ENCODE measurements around the gene FHIP1A. TPM values are rescaled to one million over a fixed set of nuclear protein-coding genes. Genes with fewer than 3 reads are reported as not detected.
"Not testable (repeated sequence)": the region's sequence is repeated elsewhere in the genome, so short reads cannot be mapped to it uniquely, and the experiment has no call there.

FHIP1A gene
- 10 to 100 TPM in 6 of 12 donors, 1 to 10 TPM in 4, not detected in 2; 6.2 to 13.7 (median 10.9) TPM for polyA plus RNA-seq (ENCODE audit: insufficient read length in 12 of 12)
- long read RNA-seq, donor 1, partial matches to known transcripts = 5 of 5 reads
- long read RNA-seq, donor 1, other reads (novel, unspliced or antisense) = 0 of 5 reads
- long read RNA-seq, donor 2 = 0 reads
- long read RNA-seq, donor 3 = 0 reads
- long read RNA-seq, donor 4 = 0 reads
- long read RNA-seq, donor 5, partial matches to known transcripts = 18 of 18 reads
- long read RNA-seq, donor 5, other reads (novel, unspliced or antisense) = 0 of 18 reads
- long read RNA-seq, donor 6 = 0 reads
- long read RNA-seq, donor 7 = 0 reads
- long read RNA-seq, donor 8, partial matches to known transcripts = 16 of 16 reads
- long read RNA-seq, donor 8, other reads (novel, unspliced or antisense) = 0 of 16 reads
- long read RNA-seq, donor 9 = 0 reads
- long read RNA-seq, donor 10 = 0 reads
- long read RNA-seq, donor 11 = 0 reads

DNA sequence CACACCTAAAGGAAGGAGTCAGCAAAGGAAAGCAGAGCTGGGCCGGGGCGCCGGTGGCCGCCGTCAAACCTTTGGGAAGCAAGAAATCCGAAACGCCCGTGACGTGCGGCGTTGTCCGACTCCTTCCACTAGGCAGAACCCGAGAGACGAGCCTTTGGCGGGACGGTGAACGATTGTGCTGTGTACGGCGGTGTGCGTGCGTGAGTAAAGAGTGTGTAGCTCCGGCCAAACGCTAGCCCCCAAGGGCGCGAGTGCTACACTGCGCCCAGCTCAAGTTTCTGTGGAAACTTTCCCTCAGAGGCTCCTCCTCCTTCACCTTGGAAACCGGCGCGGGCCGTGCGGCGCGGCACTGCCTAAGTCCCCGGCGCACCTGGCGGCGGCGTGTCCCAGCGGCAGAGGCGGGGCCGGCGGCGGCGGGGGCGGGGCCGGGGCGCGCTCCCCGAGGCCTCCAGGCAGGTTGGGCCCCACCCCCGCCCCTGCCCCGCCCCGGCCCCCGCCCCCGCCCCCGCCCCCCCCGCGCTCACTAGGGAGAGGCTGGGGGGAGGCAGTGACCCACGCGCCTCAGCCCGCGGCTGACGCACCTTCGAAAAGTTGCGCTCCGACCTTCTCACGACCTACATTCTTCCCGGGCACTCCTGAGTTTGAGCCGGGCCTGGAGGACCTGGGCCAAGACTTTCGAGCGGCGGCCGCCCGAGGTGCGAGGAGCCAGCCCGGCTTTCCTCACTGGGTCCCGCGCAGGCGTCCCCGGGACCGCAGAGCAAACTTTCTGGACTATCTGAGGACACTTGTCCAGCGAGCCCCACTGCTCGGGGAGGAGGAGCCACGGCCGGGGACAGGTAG, at the start of gene FHIP1A:
FHIP1A (plus strand) TSS at position 547 of the 840 bp plus-strand sequence. CDS start 157,084 bp downstream, outside the sequence.
- DNase-seq = peak; percentile 71

GRCh38 chr4:151359576-151359975, 49.4 kb upstream of the FHIP1A start:
- no peak for DNase-seq

GRCh38 chr4:151361126-151361525, 47.9 kb upstream of the FHIP1A start:
- DNase-seq = no peak

DNA sequence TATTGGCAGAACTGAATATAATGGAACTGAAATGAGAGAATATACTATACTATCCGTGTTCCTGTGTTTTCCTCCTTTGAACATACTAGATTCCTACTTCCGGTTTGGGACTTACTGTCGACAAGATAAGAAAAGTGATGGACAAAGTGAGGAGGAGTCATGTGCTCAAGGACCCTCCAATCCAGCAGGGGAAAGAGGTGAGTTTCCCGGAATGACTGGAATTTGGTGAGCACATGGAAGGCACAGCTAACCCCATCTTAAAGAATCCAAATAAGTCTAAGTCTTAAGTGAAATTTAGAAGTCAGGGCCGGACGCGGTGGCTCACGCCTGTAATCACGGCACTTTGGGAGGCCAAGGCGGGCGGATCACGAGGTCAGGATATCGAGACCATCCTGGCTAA, 47.0 kb upstream of the FHIP1A start:
- no peak for DNase-seq

GRCh38 chr4:151362404-151363164, 46.4 kb upstream of the FHIP1A start:
- peak; percentile 79 for DNase-seq

- no peak for DNase-seq
These were observed 32.4 kb upstream of the FHIP1A start for GRCh38 chr4:151376540-151376939.

DNA sequence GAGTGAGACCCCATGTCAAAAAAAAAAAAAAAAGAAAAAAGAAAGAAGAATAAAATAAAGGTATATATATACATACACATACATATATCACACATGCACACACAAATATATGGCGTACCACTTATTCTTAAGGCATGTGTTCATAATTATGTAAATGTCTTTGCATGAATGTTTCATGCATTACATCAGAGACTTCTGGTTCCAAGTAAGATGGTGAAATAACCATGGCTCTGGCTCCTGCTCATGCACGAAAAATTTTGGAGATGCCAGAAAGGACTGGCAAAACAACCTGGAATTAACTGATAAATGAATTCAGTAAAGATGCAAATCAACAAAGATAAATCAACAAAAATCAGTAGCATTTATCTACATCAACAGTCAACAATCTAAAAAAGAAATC, 19.7 kb upstream of the FHIP1A start:
- DNase-seq = no peak

- not testable (repeated sequence) for DNase-seq
These were observed 19.2 kb upstream of the FHIP1A start for GRCh38 chr4:151389799-151390198.

DNA sequence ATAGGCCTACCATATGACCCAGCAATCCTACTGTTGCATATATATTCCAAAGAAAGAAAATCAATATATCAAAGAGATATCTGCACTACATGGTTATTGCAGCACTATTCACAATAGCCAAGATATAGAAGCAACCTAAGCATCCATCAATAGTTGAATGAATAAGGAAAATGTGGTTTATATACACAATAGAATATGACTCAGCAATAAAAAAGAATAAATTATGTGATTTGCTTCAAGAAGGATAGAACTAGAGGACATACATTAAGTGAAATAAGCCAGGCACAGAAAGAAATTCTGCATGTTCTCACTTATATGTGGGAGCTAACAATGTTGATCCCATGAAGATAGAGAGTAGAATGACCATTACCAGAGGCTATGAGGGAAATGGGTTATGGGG, 13.1 kb upstream of the FHIP1A start:
- DNase-seq = no peak

DNA sequence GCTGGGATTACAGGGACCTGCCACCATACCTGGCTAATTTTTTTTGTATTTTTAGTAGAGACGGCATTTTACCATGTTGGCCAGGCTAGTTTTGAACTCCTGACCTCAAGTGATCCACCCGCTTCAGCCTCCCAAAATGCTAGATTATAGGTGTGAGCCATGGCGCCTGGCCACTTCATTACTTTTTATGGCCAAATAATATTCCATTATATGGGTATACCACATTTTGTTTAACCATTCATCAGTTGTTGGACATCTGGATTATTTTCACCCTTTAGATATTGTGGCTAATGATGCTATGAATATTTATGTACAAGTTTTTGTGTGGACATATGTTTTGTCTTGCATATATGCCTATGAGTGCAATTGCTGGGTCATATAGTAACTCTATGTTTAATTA, 8.6 kb upstream of the FHIP1A start:
- no peak for DNase-seq

DNA sequence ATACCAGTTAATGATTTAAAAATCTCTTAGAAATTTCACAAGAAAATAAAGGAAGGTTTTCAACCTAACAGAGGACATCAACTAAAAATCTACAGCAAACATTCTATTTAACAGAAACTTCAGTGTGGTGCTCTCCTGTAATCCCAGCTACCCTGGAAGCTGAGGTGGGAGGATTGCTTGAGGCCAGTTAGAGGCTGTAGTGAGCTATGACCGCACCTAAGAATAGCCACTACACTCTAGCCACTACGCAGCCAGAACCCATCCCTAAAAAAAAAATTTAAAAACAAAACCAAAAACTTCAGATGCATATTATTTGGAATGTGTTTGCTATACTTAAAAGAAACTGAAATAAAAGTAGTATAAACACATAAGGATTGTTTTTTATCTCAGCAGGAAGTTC, 7.2 kb upstream of the FHIP1A start:
- no peak for DNase-seq

GRCh38 chr4:151402145-151402865, 6.7 kb upstream of the FHIP1A start:
- DNase-seq = no peak

DNA sequence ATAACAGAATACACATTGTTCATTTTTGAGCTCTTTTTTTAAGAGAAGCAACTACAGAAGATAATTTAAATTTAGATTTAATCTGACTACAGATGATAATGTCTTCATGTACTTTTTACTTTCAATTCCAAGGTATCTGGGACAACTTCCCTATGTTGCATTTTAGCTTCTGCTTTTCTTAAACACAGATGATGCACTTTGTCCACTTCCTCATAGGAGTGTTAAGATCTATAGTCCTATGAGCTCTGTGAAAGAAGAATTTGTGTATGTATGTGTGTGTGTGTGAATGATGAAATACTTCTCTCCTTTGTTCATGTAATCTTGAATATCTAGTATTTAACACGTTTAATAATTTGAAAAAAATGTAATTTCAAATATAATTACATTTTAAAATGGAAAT, 5.3 kb upstream of the FHIP1A start:
- DNase-seq = no peak

GRCh38 chr4:151404802-151405201, 4.2 kb upstream of the FHIP1A start:
- DNase-seq = not testable (repeated sequence)

- no peak for DNase-seq
These were observed 2.0 kb upstream of the FHIP1A start for GRCh38 chr4:151407018-151407417.

DNA sequence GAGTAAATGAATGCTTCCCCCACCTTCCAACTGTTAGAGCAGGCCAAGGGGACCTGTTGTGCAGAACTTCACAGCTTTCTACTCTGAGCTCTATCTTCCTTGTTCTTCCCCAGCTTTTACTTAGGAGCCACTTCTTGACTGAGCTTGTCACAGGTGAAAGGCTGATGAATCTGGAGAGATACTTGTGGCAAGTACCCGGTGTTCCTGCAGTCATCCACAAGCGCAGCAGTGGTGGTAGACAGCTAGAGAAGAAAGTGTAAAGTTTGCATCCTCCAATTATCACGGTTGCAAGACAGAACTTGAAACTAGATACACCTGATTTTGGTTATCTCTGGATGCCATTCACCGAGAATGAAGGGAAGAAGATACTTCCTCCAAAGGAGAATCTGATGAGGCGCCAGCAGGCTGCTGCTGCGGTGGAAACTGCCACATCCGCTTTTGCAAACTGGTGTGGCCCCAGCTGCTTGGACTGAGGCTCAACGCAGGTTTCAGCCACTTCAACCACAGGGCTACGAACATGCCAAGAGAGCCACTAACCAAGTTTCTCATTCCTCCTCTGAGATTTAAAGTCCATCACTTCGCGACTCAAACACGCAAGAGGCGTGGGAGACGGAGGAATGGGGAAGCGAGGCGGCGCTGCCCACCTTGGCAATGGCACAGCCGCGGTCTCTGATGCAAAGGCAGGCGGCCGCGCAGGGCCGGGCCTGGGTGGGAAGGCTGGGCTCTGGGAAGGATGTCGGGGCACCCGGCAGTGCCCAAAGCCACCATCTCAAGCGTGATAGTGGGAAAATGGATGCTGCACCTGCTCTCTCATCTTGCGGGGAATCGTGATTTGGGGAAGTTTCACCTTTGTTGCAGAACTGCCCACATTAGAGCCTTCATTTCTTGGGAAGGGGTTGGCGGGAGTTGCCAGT, 1.3 kb upstream of the FHIP1A start:
- DNase-seq = no peak

GRCh38 chr4:151408380-151408629, 671 bp upstream of the FHIP1A start:
- DNase-seq = no peak

DNA sequence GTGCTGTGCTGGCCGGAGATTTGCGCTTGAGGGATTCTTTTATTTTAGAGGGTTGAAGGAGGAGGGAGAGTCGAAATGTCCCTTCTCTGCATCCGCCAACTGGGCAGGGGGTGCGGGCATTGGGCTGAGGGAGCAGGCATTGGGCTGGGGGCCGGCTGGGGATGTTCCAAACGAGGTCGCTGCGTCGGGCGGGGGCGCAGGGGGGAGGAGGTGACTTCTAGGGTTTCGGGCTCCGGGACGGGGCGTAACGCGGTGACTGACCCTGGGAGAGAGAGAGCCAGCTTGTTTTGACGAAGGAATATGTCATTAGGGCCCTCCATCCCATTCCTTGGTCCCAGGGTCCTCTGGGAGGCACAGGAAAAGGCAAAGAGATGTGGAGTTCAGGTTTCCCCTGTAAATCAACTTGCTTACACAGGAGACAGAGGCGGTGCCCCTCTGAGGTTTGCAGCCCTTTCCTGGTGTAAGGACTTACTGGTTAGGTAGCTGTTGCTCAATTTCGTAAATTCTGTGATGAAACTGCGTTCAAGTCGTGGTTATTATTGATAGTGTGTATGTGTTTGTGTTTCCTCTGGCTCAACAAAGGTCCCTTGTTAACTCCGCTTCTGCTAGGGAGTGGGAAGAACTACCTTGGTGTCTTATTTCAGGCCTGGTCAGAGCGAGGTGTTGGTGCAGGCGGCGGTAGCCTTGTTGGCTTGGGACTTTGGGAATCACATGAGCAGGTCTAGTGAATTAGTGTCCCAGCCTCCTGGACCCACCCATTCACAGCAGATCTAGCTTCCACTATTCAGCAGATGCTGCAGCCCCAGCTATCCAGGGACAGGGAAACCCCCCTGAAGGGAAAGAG, 716 bp downstream of the FHIP1A start:
- no peak for DNase-seq

- no peak for DNase-seq
These were observed 7.0 kb downstream of the FHIP1A start for GRCh38 chr4:151415978-151416377.

GRCh38 chr4:151417164-151417571, 8.2 kb downstream of the FHIP1A start:
- no peak for DNase-seq
